ENCODE measurements around the gene NTSR1. TPM values are rescaled to one million over a fixed set of nuclear protein-coding genes. Genes with fewer than 3 reads are reported as not detected.

Gene NTSR1
- total and polyA plus RNA-seq, 2 of the 8 experiments (the other 6 are each of a cell fraction or from before 2014, with no cell fraction given), result 0.53 to 0.89 TPM

DNA sequence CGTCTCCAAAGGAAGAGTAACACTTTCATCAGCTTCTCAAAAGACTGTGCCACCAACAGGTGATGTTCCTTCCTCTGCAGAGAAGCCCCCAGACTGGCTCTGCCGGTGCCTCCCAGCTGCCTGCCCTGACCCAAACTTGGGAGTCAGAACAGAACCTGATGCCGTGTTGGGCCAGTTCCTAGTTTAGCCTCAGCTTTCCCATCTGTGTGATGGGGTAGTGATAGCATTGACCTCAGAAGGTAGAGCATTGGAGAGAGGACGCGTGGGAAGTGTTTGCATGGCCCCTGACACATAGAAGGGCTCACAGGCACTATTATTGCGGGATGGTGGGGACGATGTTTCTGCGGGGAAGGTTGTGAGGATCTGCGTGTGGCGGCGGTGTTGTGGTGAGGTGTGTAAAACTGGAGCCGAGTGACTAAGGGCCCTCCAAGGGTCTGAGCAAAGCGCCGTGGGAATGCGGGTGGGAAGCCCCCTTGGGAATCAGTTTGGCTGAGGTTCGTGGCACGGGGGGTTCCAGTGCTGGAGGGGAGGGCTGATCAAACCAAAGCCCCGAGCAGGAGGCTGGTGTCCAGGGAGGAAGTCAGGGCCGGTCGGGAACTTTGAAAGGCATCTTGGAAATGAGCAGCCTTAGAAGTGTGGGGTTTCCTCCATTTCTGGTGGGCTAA, 1.7 kb downstream of the NTSR1 start (continued):
- TF ChIP-seq CEBPB (IDR thresholded peaks at IDR 0.05; ENCODE audit: low read depth, low read length), result no peak
- no peak for TF ChIP-seq KDM1A (IDR thresholded peaks at IDR 0.05; ENCODE audit: borderline replicate concordance, low read length)
- TF ChIP-seq, protein P1, sequence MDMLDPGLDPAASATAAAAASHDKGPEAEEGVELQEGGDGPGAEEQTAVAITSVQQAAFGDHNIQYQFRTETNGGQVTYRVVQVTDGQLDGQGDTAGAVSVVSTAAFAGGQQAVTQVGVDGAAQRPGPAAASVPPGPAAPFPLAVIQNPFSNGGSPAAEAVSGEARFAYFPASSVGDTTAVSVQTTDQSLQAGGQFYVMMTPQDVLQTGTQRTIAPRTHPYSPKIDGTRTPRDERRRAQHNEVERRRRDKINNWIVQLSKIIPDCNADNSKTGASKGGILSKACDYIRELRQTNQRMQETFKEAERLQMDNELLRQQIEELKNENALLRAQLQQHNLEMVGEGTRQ (IDR thresholded peaks at IDR 0.05; ENCODE audit: low read length), result no peak
